ENCODE results near the gene PTPN7.
"Not testable (repeated sequence)": the region's sequence is repeated elsewhere in the genome, so short reads cannot be mapped to it uniquely, and the experiment has no call there.

The PTPN7 gene

GRCh38 chr1:202160377-202160940 lies at the start of gene PTPN7:
PTPN7 (minus strand) TSS chr1:202160602; CDS start chr1:202159402, 1,200 bp downstream.
- DNase-seq (ENCODE audit: low spot score), result peak; percentile 58

GRCh38 chr1:202208351-202208857 lies 48.0 kb upstream of the PTPN7 start:
- no peak for DNase-seq (ENCODE audit: low spot score)

- DNase-seq (ENCODE audit: low spot score), result no peak
Measured at GRCh38 chr1:202207292-202207691, 46.9 kb upstream of the PTPN7 start.

- no peak for DNase-seq (ENCODE audit: low spot score)
Measured at GRCh38 chr1:202205523-202206190, 45.3 kb upstream of the PTPN7 start.

- no peak for DNase-seq (ENCODE audit: low spot score)
Measured at GRCh38 chr1:202204065-202204464, 43.7 kb upstream of the PTPN7 start.

- no peak for DNase-seq (ENCODE audit: low spot score)
Measured at GRCh38 chr1:202203238-202204039, 43.0 kb upstream of the PTPN7 start.

GRCh38 chr1:202202500-202203168 lies 42.2 kb upstream of the PTPN7 start:
- DNase-seq (ENCODE audit: low spot score), result no peak

- no peak for DNase-seq (ENCODE audit: low spot score)
Measured at GRCh38 chr1:202201971-202202370, 41.6 kb upstream of the PTPN7 start.

GRCh38 chr1:202201266-202201665 lies 40.9 kb upstream of the PTPN7 start:
- DNase-seq (ENCODE audit: low spot score), result no peak

- no peak for DNase-seq (ENCODE audit: low spot score)
Measured at GRCh38 chr1:202200669-202201068, 40.3 kb upstream of the PTPN7 start.

- DNase-seq (ENCODE audit: low spot score), result no peak
Measured at GRCh38 chr1:202200112-202200548, 39.7 kb upstream of the PTPN7 start.

- DNase-seq (ENCODE audit: low spot score), result no peak
Measured at GRCh38 chr1:202199040-202199889, 38.9 kb upstream of the PTPN7 start.

GRCh38 chr1:202198366-202198724 lies 37.9 kb upstream of the PTPN7 start:
- DNase-seq (ENCODE audit: low spot score), result no peak

- no peak for DNase-seq (ENCODE audit: low spot score)
Measured at GRCh38 chr1:202197653-202198365, 37.4 kb upstream of the PTPN7 start.

- no peak for DNase-seq (ENCODE audit: low spot score)
Measured at GRCh38 chr1:202194328-202194648, 33.9 kb upstream of the PTPN7 start.

- no peak for DNase-seq (ENCODE audit: low spot score)
Measured at GRCh38 chr1:202193614-202194327, 33.4 kb upstream of the PTPN7 start, which contains the start of gene LGR6. LGR6 (plus strand) TSS chr1:202193799; CDS start chr1:202193990, 191 bp downstream.

GRCh38 chr1:202192770-202193613 lies 32.6 kb upstream of the PTPN7 start:
- no peak for DNase-seq (ENCODE audit: low spot score)

- DNase-seq (ENCODE audit: low spot score), result not testable (repeated sequence)
Measured at GRCh38 chr1:202191391-202191790, 31.0 kb upstream of the PTPN7 start.

All from COLO829 (cell line).